Jurkat, Clone E6-1 (cell line): ENCODE results near the gene ATXN1.
A peak's percentile ranks its signal among the peaks of the same experiment; 100 is the strongest.

Experiments used
- DNase-seq: peaks from one replicate; pipeline ENCODE4 v3.0.0-alpha.2; 2011; ENCODE audit warnings: low read depth, low spot score
- H3K4me3 ChIP-seq: 2 replicates; pipeline ENCODE4 v1.5.1; 2011; ENCODE audit warnings: mild to moderate bottlenecking, low read length, control low read depth, moderate library complexity

The ATXN1 gene

DNA sequence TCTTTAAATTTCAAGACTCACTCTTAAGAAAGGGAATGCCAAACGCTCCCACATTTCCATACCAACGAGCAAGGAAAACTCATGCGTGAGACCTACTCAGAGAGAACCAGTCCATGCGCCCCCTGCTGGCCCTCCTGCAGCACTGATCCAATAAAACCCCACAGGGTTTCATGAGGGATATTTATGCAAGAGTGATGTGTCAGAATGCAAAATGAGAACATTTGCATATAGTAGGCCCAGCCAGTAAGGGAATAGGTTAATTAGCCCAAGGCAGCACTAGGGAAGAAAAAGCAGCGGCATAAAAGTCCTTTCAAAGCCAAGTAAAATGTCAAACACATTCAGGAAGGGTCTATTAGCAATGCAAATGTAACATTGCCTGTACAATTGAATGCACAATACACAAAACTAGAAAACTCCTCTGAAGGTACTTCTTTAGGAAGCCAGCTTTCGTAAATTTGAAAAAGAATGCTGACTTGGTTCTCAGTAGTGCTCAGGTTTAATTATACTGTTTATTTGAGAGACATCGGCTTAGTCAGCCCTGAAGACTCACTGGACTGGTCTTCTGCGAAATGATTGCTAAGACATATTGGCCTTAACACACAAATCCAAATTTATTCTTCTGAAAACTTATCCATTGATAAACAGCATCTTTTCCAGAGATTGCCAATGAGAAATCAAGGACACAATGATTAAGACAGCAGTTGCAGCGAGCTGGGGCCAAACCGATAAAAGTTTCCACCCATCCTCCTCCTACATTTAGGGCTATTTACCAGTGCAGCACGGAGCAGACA lies 429.7 kb downstream of the ATXN1 start:
- peak; percentile 54 for DNase-seq

DNA sequence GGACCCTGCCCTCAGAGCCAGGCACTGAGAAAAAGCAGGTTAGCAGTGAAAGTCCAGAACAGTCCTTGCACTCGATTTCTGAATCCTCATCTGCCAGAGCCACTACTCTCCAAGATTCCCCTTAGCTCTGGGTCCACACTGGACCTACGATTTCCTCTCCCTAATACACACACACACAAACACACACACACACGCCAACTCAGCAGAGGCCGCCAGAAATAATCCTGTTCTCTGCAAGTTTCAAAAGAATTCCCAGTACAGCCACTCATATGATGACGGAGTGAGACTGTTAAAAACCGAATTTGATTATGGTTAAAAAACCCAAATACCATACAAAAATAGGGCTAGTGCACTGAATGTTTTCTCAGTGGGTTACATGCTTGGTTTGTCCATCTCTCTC lies 432.0 kb downstream of the ATXN1 start:
- no peak overlapping the region for H3K4me3 ChIP-seq
- no peak for DNase-seq

More for the DNA sequence above, 429.7 kb downstream of the ATXN1 start:
- no peak overlapping the region for H3K4me3 ChIP-seq

DNA sequence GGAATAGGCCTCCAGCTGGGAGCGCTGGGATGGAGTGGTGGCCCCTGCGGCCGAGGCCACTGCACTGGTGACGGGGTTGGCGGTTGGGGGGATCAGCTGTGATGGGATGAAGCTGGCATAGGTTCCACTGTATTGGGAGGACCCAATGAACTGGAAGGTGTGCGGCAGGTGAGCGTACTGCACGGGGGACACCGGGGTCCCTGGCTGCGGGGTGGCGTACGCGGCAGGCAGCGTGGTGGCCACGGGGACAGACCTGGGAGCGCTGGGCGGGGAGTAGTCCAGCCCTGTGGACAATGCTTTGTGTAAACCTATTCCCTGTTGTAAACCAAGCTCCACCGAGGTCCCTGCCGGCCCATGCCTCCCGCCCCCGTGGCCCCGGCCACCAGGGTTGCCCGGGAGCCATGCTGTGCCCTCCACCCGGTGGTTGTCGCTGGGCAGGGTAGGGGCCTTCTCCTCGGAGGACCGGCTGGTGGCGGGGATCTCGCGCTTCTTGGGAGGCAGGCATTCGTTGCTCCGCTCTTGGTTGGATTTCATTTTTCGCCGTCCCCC lies 433.4 kb downstream of the ATXN1 start:
- H3K4me3 ChIP-seq, result no peak overlapping the region
- no peak for DNase-seq

DNA sequence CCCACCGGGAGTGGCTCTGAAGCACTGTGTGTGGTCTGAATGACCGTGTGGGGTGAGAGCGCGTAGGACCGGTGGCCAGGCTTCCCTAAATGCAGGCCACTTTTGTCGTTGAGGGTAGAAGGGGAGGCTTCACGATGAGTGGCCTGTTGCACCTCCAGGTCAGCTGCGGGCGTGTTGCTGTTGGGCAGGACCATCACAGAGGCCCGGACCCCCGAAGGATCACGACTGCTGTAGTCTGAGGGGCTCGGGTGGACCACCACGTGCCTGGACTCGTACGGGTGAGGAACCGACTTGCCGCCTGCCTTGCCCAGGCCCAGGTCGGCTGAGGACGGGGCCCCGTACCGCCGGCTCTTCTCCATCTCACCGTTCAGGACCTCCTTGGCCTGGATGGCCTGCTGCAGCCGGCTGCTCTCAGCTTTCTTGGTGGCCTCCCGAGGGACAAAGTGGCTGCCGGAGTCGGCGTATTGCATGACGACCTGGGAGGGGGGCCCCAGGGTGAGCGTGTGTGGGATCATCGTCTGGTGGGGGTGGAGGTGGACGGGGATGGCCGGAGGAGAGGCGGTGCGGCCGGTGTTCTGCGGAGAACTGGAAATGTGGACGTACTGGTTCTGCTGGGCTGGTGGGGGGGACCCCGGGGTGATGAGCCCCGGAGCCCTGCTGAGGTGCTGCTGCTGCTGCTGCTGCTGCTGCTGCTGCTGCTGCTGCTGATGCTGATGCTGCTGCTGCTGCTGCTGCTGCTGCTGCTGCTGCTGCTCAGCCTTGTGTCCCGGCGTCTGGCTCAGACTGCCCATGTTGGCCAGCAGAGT lies 434.1 kb downstream of the ATXN1 start:
- no peak for DNase-seq
- no peak overlapping the region for H3K4me3 ChIP-seq

DNA sequence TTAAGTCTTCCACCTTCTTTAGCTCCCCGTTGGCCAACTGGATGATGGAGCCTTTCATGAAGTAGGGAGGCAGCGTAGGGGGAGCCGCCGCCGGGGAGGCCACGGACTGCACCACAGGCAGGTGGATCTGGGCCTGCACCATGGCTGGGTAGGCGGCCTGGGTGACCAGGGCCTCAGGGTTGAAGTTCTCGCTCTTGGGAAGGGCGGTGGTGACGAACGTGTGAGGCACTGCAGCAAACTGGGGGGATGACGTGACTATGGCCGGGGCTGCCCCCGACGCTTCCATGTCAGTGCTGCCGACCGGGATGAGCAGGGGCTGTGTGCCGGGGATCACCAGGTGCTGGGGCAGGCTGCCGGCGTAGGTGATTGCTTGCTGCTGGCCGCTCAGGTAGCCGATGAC lies 434.7 kb downstream of the ATXN1 start:
- no peak overlapping the region for H3K4me3 ChIP-seq
- DNase-seq, result no peak

DNA sequence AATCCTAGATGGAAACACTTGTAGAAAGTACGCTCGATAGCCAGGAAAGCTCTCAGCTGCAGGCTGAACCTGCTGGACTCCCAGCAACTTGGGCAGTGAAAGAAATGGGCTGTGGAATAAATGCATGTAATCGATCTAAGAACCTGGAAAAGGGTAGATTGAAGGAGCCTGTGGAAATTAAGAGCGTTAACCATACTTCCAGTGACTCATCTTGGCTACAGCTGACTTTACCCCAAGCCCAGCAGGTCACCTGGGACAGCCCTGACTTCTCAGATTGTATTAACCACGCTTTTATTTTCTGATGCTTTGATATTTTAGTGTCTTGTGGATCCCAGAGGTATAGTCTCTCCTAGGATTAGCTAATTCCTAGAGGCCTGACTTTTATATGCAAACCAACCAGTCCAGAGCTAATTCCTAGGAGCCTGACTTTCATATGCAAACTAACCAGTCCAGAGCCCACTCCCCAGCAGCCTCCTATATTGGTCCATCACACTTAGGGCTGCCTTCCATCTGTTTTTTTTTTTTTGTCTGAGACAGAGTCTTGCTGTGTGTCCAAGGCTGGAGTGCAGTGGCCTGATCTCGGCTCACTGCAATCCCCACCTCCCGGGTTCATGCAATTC lies 436.5 kb downstream of the ATXN1 start:
- DNase-seq, result no peak
- no peak overlapping the region for H3K4me3 ChIP-seq

DNA sequence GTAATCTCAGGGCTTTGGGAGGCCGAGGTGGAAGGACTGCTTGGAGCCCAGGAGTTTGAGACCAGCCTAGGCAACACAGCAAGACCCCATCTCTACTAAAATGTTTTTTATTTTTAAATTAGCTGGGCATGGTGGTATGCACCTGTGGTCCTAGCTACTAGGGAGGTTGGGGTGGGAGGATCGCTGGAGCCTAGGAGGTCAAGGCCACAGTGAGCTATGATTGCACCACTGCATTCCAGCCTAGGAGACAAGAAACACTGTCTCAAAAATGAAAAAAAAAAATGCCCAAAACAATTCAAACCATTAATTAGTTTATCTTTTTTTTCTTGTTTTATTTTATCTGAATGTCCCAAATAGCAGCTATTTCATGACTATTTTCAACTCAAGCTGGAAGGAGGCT lies 437.1 kb downstream of the ATXN1 start:
- no peak overlapping the region for H3K4me3 ChIP-seq
- DNase-seq, result no peak

DNA sequence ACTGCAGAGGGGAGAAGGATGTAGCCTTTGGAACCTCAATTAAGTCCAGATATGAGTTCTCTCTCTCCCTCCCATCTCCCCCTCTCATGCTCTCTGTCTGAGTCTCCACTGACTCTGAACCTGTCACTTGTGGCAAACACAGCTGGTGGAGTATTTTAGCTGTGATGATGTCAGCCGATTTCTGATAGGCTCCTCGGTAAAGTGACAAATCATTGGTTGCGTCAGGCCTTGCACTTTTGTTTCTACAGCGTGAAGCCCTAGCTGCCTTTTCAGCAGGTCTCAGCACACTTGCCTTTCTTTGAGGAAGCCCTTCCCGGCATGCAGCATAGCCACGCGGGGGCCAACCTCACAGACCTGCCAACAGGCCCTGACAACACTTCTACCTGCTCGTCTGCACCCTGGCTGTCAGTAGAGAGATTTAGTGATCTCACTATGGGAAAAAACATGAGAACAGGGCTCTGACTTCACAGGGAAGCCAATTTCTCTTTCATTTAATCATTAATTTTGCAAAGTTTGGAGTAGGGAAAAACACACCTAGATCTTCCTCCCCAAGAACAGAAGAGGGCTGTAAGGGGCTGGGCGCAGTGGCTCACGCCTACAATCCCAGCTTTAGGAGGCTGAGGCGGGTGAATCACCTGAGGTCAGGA lies 438.5 kb downstream of the ATXN1 start:
- peak; percentile 87 for DNase-seq
- H3K4me3 ChIP-seq, result no peak overlapping the region

DNA sequence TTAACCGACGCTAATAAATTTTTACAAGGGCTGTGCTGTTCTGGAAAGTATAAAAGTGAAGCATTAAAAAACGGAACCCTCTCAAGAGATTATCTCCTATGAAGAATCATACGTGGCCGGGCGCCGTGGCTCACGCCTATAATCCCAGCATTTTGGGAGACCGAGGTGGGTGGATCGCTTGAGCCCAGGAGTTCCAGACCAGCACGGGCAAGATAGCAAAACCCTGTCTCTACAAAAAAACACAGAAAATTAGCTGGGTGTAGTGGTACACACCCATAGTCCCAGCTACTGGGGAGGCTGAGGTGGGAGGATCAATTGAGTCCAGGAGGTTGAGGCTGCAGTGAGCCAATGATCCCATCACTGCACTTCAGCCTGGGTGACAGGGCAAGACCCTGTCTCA lies 439.4 kb downstream of the ATXN1 start:
- DNase-seq, result no peak
- no peak overlapping the region for H3K4me3 ChIP-seq

DNA sequence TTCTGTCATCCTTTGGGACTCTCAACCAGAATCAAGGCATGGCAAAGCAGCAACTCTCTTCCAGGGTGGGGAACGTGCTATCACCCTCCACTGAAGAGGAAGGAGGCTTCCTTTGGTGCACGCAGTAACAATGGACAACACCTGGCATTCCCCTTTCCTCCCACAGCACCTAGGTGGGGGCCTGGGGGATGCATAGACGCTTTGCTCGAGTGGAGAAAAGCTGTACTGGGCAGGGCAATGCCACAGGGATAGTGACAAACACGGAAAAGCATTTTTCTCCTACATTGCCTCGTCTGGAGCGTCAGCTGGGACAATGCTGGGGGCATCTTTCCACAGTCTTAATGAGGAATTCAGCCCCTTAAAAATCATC lies 439.9 kb downstream of the ATXN1 start:
- H3K4me3 ChIP-seq, result no peak overlapping the region
- no peak for DNase-seq

DNA sequence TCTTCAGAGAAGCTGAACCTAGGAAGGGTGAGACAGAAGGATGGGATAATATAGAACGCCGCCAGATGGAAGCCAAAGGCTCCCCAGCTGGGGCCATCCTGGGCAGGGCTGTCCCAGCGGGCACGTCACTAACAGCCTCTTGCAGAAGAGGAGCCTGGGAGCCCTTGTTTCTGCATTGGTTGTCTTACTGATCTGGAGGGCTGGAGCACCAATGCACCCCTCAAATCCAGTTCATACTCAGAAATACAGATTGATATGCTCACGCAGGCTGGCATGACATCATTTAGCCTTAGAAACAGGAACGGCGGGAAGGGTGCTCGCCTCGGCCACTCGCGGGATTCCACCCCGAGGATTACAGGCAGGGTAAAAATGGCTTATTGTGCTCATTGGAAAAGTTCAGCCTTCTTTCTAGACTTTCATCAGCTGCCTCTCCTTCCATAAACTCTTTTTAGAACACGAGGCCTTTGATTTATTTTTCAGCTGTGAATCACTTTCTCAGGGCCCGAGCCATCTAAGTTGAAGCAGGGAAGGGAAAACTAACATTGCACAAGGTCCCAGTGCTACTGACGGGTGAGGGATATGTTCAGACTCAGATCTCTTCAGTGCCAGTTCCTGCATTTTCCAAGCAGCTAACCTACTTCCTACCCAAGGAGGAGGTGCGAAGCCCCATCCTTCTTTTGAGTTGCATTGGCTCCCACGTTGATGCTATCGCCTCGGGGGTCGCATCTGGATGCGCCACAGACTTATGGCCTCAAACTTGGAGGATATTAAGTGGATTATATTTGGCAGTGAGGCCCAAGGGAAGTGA lies 440.5 kb downstream of the ATXN1 start:
- DNase-seq, result no peak
- H3K4me3 ChIP-seq, result no peak overlapping the region

DNA sequence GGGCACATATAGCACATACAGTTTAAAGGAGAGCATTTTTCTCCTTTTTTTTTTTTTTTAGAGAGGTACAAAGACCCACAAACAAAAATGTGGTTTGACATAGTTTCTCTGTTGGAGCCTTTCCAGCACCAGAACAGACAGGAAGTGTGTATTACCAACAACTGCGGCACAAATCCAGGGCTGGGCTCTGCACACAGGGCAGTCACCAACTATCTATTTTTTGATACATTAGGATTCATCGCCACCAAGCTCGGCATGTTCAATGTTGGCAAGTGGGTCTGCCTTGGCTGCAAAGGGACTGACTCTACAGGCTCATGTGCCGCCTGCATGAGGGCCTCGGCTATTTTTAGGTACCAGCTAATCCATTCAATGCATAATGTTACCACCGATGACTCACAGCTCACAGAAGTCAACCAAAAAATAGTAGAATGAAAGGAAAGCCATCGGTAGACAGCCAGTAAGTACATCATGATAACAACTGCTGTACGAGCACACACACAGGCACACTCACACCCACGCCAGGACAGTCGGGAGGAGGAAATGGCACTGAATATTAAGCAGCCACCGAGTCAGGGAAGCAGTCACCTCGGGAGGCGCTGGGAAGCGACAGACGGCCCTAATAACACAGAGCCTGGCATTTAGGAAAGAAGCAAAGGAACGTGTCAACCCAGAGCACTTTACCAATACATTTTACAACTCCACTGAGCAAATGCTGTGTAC lies 441.3 kb downstream of the ATXN1 start:
- DNase-seq, result peak; percentile 78
- peak overlapping the region; percentile 35 for H3K4me3 ChIP-seq

DNA sequence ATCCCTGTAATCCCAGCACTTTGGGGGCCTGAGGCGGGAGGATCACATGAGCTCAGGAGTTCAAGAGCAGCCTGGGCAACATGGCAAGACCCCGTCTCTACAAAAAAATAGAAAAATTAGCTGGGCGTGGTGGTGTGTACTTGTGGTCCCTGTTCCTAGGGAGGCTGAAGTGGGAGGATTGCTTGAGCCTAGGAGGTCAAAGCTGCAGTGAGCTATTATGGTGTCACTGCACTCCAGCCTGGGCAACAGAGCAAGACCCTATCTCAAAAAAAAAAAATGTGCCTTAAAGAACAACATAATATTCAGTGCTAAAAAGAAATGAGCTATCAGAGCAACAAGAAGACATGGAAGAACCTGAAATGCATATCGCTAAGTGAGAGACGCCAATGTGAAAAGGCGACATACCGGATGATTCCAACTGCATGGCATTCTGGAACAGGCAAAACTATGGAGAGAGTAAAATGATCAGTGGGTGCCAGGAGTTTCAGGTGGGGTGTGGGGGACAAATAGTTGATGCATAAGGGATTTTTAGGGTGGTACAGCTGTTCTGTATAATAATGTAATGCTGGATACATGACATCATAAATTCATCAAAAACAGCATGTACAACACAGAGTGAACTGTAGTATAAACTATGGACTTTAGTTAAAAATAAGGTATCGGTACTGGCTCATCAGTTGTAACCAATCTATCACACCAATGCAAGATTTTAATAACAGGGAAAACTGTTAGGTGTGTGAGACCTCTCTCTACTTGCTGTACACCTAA lies 442.1 kb downstream of the ATXN1 start:
- DNase-seq, result no peak
- H3K4me3 ChIP-seq, result no peak overlapping the region

DNA sequence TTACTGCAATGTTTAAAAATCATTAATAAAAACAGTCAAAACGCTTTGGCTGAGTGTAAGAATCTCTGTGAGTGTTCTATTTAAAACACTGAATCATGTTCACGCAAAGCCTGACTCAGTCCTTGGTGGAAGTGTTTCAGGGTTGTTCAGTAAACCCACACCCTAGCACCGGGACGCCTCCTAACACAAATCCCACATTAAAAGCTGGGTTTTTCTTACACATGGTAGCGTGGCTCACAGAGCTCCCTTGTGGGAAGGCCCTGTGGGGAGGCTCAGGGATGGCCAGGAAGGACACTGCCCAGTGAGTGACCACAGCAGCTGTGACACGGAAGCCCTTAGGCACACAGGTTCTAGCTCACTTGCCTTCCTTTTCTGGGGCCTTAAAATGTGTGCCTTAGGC lies 442.7 kb downstream of the ATXN1 start:
- DNase-seq, result peak; percentile 19
- no peak overlapping the region for H3K4me3 ChIP-seq

DNA sequence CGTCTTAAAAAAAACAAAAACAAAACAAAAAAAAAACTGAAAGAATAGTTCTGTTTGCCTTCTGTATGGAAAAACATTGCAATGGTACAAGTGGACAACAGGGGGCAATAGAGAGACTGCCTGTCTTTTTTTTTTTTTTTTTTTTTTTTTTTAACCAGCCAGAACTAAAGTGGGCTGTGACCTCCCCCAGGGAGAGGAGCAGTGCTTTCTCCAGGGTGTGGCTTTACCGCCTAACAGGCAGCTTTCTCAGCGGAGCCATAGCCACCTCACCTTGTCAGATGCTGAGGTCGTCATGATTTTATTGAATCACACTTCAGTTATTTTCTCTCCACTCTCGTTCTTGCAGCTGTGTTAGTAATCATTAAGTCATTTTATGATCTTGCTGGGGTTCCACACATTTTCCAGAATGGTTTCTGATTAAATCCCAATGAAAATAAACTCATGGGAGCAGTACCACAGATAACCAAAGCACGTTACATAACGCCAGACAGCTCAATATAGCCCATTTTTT lies 444.5 kb downstream of the ATXN1 start:
- DNase-seq, result peak; percentile 48
- H3K4me3 ChIP-seq, result no peak overlapping the region

DNA sequence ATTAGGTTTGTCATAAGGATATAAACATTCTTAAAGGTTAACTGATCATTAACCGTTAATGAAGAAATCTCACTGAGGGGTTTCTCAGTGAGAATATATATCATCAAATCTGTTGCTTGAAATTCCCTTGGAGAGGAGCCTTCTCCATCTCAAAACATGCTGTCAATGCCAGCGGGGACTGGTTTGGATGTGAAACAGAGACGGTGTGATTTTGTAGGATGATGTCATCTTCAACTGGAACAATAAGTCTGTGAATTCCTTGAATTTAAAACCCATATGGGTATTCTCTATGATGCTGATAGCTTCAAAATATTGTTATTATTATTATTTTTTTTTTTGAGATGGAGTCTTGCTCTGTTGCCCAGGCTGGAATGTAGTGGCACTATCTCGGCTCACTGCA lies 447.0 kb downstream of the ATXN1 start:
- no peak overlapping the region for H3K4me3 ChIP-seq
- no peak for DNase-seq

DNA sequence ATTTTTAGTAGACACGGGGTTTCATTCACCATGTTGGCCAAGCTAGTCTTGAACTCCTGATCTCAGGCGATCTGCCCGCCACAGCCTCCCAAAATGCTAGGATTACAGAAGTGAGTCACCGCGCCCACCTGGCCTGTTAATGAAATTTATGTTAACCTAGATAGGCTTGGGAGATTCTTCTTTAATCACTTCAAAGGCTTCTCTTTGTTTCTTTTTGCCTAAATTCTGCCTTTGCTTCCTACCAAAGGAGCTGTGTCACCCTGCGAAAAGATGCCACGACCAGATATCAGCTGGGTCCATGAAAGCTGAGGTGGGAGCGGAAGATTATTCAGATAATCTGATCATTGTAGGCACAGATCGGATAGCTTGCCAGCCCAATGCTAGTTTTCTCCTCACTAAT lies 447.5 kb downstream of the ATXN1 start:
- DNase-seq, result no peak
- no peak overlapping the region for H3K4me3 ChIP-seq
